GM21786 (cell line): ENCODE results near the gene ZIC4.

Experiments used
- ATAC-seq: cut with Tn5 transposase; IDR thresholded peaks from one replicate; pipeline ENCODE4 v1.9.1; 2021; ENCODE audit not compliant: unreplicated experiment

Gene ZIC4

DNA sequence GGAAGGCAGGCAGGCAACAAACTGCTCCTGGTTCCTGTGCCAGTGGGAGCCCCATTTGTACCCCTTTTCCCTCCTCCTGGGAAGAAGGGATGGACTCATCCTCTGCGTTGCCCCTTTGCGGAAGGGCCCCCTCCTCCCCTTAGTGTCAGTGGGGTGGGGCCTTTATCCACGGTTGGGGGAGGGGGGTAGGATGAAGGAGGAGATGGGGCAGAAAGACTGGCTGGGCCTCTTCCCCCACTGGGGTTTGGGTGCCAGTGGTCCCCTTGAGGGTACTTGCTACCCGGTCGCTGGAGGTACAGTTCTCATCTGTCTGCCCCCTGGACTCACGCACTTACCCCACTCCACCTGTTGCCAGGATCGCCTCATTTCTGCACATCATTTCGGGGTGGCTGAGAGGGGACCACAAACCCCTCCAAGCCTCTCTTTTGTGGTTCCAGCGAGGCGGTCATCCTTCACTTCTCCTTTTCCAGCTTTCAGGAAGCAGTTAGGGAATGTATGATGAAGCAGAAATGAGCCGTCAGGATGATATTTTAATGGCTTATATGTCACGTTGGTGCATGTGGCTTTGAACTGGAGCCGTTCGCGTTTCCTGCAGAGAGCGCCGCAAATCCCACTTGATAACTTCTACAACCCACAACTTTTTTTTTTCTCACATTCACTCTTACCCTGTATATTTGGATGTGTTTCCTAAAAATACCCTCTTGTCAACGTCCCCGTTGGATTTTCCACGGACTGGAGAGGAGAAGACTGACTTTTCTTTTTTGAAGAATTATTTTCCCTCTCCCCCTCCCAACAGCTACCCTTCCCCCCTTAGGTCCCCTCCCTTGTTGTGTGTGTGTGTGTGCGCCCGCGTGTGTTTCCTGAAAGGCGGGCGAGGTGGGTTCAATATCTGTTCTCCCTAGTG, at the start of gene ZIC4:
Gene ZIC4, minus strand, starts transcription at position 516 of the 904 bp plus-strand sequence. CDS start 3,746 bp downstream, outside the sequence.
- no peak for ATAC-seq

GRCh38 chr3:147449669-147450068, 43.3 kb upstream of the ZIC4 start:
- ATAC-seq, result no peak

GRCh38 chr3:147447224-147447623, 40.9 kb upstream of the ZIC4 start:
- ATAC-seq, result no peak

DNA sequence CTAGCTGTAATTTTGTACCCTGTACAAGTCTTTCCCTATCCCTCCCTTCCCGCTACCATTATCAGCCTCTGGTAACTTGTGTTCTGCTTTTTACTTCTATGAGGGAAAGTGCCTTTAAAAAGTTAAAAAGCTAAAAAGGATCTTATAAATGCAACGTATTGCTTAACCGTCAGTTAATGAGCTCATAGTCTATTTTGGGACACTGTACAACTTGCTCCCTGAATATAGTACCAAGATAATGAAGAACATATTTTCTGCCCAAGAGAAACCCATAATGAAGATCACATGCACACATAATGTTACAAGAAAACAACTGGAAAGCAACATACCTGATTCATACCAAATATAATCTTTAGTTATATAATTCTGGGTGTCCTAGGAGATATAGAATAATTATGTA, 25.4 kb upstream of the ZIC4 start:
- no peak for ATAC-seq

GRCh38 chr3:147428754-147429153, 22.4 kb upstream of the ZIC4 start:
- no peak for ATAC-seq

DNA sequence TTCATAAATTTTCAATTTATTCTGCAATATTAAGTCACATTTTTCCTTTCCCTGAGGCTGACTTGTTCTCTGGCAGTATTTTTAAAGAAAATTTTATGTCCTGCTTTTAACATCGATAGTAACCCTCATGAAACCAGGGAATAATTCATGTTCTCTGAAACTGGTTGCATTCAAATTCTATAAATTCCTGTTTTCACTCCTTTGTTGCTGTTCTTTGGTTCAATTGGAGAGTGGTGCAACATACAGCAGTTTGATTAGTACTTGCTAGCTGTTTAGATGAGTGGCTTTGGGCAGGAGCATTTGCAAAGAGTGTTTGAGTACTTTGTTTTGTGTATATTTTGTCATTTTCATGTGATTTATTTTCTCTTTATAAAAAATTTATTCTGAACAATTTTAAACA, 22.0 kb upstream of the ZIC4 start:
- ATAC-seq, result no peak

GRCh38 chr3:147427746-147428145, 21.4 kb upstream of the ZIC4 start:
- ATAC-seq, result no peak

DNA sequence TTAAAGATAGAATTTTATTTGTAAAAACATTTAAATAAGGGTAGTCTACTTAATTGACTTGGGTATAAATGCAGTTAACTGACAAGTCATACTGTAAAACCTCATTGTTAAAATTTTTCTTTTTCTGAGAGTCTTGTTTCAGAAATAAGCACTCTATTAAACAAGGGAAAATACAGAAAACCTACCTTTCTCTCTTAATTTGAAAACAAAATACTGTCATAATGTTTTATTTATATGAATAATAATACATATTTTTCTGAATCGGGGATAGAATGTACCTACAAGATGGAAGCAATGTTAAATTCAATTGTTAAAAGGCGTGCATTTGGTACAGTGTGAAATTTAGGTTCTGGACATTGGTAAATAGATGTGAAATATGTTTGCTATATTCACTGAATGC, 20.6 kb upstream of the ZIC4 start:
- ATAC-seq, result no peak

DNA sequence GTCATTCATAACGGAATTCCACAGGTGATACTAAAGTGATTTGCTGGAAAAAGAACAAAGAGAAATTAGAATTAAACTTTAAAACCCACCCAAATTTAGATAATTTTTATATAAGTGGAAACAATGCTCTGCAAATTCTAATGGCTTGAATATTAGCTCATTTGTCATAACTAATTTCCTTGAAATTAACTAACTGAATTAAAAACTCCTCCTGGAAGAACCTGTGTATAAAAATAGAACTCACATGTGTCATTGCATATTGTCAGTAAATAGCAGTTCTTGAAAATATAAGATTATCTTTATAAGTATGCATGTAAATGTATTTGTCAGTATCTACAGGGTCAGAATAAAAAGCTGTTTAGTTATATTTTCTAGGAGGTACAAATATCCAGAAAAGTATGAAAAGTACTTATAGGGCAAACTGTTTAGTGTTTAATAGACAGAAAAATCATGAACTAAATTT, 19.1 kb upstream of the ZIC4 start:
- no peak for ATAC-seq

DNA sequence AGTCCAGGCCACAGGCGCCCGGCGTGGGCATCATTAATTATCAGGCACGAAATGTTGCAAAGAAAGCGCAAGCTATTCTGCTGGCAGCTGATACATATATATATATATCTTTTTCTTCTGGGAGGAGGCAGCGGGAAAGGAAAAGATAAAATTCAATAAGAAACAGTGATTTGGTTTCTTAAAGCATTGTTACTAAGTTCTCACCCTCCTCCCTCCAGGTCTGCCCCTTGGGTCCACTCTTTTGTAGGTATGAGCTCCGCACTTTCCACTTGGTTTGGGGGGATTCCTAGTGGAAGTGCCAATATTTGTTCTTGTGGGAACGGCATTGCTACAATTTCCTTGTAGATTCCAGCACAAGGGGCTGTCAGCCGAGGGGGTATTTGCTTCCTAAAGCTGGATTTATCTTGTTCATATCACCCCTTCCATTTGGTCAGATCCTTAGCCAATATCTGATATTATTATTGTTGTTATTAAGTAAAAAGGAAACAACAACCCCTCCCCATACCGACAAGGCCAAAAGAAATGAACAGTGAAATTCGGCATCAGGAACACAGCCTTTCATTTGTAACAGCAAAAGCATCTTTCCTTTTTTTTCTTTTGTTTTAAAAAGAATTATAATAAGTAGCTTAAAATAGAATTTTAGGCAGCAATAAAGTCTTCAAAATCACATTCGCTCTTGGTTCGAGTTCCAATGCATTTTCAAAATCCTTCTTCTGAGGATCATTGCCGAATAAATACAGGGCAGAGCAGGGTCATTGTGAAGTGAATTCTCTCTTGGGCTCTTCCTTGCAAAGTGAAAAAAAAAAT, 18.4 kb upstream of the ZIC4 start:
- ATAC-seq, result no peak

DNA sequence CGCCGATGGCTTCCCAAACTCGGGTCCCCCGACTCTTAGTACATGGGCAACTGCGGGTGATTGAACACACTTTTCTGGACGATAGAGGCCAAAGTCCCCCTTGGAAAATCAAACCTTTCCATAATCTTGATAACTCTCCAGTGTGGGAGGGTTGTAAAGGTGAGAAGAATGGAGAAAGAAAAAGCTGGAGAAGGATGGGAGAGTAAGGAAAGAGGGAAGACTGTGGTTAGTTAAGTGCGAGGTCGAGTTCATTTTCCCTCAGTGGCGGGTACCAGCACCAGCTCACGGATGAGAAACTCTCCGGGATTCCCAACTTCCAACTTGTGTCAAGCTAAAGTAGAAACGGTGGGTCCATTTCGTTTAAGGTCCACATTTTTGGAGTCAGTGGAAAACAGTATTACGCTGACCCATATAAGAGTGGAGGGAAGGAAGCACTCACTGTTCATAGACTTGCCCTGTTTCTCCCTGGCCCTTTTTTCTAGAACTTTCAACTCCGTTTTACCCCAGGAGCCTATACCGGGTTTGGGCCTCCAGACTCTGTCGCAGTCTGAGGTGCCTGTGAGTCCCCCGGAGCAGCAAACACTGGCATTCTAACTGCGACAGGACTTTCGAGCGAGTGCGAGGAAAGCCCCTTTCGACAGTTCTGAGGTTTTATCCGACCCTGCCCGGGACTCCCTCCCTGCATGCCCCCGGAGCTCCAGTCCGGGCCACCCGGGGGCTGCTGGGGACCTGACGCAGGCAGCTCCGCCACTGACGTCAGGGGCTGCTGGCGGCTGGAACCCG, 17.6 kb upstream of the ZIC4 start:
- no peak for ATAC-seq

DNA sequence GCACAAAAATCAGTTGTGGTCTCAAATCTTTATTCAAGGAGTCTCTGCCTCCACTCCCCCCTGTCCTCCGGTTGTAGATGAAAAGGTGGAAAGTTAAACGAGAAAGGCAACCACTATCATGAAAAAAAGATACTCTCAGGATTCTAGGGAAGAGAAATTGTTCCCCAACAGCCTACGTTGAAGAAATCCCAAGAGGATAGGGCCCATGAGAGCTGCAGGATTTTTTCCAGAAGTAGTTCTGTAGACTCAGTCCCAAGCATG, 17.1 kb upstream of the ZIC4 start:
- ATAC-seq, result no peak

DNA sequence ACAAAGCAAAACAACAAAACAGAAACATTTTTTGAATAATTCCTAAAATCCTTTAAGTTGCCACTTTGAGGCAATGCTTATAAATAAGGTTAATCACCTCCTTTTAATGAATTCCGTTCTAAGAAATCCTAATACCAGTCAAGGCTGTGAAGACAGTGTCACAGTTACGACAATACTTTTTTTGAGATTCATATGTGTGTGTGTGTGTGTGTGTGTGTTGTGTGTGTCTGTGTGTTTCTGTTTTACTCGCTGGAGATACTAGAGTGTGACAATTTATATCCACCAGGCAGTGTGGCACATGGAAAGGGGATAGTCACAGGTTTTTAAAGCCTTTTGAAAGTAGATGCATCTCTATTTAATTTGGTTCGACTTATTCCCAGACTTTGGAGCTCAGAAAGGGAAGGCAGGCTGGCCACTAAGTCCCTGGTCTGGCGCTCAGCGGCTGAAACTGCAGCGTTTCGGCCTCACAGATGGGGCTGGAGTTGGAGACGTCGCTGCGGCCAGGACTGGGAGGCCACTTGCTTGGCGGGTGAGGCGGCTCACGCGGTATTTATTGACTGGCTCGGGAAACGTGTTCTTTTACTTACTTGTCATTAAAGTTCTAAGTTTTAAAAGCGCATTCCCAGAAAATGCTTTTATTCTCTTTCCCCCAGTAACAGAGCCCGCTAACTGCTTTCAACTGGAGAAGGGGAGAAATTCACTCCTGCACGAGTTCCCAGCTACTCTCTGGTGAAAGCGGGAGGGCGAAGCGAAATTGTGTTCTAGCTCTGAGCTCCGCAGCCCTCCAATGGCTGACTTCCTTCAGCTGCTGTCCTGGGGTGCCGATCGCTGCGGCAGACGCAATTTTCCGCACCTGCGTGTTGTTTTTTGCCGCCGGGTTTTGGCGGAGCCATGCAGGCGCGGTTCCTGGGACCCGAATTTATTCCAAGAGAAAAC, 16.5 kb upstream of the ZIC4 start:
- no peak for ATAC-seq

GRCh38 chr3:147422196-147422595, 15.9 kb upstream of the ZIC4 start:
- ATAC-seq, result no peak

GRCh38 chr3:147421184-147421912, 15.0 kb upstream of the ZIC4 start:
- no peak for ATAC-seq

GRCh38 chr3:147420353-147421183, 14.2 kb upstream of the ZIC4 start:
- ATAC-seq, result no peak

DNA sequence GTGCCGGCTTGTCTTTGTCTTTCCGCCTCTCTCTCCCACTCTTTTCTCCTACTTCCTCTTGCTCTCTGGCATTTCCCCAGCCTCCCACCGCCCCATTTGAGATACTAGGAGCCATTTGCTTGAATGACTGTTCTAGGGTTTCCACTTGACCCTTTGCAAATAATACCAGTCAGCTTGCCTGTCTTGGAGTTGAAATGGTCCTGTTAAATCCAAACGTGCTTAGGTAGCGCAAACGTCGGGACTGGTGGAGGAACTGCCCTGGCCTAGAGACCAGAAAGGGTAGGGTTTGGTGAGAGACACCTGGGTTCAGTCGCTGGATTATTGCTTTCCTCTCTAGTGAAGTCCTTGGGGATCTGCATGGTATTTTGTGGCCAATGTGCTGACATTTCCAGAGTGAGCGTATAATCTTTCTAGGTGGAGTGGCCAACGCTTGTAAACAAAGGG, 13.5 kb upstream of the ZIC4 start:
- ATAC-seq, result no peak

DNA sequence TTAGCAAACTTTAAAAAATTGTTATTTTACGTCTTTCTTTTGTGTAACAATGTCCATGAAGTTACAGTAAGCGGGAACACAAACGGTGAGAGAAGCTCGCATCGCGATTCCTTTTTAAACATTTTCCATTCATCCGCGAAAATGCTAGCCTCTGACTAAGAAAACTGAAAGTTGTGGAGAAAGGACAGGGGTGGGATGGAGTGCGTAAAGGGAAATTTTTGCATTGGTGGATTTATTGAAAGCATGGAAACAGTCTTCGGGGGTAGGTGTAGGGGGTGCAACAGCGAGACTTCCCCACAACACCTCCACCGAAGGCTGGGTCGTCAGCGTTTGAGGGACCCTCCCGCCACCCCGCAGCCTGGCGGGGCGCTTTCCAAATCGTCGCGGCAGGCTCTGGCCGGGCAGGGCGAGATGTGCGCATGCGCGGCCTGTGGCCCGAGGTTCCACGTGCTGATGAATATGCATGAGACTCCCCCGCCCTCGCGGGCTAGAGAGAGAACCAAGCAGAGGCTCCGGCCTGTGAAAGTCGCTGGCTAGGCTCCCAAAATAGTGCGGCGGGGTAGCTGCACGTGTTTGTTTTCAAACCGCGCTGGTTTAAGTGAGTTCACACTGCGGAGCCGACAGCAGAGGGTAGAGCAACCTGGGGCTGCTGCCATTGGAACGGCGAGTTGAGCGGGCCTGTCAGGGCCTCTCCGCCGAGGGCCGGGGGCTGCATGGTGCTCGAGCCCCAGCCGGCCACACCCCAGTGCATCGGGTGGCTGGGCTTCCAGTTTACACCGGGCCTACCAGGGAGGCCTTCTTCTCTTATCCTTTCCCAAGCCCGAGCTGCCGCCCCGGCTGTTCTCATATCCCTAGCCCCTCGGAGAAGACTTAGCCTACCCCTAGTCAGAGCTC, 12.7 kb upstream of the ZIC4 start:
- no peak for ATAC-seq
